ENCODE data around the gene KCNN3.

DNA sequence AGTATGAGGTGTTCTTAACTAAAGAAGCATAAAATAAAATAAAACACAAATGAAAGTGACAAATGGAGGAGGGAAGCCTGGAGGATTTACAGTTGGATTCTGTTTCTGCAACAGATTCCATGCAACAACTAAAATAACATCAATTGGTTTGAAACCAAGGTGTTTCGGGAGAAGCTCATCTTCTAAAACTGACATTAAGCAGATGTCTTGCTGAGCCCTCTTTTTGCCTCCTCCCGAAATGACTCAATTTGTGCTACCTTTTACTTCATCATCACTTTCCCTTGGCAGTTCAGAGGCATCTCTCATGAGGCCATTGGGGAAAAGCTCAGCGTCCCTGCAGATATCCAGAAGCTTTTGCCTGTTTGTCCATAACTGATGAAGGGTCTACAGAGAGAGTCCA, 140.5 kb downstream of the KCNN3 start:
- TF ChIP-seq, protein P1, sequence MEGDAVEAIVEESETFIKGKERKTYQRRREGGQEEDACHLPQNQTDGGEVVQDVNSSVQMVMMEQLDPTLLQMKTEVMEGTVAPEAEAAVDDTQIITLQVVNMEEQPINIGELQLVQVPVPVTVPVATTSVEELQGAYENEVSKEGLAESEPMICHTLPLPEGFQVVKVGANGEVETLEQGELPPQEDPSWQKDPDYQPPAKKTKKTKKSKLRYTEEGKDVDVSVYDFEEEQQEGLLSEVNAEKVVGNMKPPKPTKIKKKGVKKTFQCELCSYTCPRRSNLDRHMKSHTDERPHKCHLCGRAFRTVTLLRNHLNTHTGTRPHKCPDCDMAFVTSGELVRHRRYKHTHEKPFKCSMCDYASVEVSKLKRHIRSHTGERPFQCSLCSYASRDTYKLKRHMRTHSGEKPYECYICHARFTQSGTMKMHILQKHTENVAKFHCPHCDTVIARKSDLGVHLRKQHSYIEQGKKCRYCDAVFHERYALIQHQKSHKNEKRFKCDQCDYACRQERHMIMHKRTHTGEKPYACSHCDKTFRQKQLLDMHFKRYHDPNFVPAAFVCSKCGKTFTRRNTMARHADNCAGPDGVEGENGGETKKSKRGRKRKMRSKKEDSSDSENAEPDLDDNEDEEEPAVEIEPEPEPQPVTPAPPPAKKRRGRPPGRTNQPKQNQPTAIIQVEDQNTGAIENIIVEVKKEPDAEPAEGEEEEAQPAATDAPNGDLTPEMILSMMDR (IDR thresholded peaks at IDR 0.05; ENCODE audit: insufficient read depth, low read length): no peak
- no peak for TF ChIP-seq POLR2AphosphoS5 (IDR thresholded peaks at IDR 0.05; ENCODE audit: low read depth)
- TF ChIP-seq, protein P2, sequence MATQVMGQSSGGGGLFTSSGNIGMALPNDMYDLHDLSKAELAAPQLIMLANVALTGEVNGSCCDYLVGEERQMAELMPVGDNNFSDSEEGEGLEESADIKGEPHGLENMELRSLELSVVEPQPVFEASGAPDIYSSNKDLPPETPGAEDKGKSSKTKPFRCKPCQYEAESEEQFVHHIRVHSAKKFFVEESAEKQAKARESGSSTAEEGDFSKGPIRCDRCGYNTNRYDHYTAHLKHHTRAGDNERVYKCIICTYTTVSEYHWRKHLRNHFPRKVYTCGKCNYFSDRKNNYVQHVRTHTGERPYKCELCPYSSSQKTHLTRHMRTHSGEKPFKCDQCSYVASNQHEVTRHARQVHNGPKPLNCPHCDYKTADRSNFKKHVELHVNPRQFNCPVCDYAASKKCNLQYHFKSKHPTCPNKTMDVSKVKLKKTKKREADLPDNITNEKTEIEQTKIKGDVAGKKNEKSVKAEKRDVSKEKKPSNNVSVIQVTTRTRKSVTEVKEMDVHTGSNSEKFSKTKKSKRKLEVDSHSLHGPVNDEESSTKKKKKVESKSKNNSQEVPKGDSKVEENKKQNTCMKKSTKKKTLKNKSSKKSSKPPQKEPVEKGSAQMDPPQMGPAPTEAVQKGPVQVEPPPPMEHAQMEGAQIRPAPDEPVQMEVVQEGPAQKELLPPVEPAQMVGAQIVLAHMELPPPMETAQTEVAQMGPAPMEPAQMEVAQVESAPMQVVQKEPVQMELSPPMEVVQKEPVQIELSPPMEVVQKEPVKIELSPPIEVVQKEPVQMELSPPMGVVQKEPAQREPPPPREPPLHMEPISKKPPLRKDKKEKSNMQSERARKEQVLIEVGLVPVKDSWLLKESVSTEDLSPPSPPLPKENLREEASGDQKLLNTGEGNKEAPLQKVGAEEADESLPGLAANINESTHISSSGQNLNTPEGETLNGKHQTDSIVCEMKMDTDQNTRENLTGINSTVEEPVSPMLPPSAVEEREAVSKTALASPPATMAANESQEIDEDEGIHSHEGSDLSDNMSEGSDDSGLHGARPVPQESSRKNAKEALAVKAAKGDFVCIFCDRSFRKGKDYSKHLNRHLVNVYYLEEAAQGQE (IDR thresholded peaks at IDR 0.05; ENCODE audit: insufficient replicate concordance, low read depth): no peak
